ENCODE data around the gene ARHGEF2.
"Not testable (repeated sequence)": the region's sequence is repeated elsewhere in the genome, so short reads cannot be mapped to it uniquely, and the experiment has no call there.

Gene ARHGEF2

DNA sequence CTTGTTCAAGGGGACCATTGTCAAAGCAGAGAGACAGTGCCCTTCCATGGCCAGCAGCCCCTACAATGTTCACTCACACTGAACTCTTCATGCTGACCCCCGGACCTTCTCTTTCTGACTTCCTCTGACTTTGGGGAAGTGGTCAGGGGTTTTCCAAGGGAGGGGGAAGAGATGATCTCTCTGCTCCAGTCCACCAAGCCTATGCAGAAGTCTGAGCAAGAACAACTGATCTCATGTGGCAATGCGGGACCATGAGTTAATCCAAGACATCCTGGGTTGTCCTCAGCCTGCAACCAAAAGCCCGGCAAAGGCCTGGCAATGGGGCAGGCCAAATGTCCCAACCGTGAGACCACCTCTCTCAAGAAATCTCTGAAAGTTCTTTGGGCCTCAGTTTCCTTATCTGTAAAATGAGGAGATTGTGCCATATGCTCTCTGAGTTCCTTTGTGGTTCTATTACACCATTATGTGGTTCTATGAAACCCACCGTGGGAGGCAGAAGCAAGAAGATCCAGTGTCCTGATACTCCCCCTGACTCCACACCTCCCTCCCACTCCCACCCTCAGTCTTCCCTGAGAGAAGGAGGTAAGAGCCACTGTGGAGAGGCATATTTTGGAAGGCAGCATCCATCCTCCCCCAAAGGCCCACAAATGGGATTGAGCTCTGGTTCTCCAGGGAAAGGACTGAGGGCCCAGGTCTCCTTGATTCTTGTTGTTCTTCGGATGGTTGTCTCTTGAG lies 11.8 kb upstream of the ARHGEF2 start:
- no peak for DNase-seq

DNA sequence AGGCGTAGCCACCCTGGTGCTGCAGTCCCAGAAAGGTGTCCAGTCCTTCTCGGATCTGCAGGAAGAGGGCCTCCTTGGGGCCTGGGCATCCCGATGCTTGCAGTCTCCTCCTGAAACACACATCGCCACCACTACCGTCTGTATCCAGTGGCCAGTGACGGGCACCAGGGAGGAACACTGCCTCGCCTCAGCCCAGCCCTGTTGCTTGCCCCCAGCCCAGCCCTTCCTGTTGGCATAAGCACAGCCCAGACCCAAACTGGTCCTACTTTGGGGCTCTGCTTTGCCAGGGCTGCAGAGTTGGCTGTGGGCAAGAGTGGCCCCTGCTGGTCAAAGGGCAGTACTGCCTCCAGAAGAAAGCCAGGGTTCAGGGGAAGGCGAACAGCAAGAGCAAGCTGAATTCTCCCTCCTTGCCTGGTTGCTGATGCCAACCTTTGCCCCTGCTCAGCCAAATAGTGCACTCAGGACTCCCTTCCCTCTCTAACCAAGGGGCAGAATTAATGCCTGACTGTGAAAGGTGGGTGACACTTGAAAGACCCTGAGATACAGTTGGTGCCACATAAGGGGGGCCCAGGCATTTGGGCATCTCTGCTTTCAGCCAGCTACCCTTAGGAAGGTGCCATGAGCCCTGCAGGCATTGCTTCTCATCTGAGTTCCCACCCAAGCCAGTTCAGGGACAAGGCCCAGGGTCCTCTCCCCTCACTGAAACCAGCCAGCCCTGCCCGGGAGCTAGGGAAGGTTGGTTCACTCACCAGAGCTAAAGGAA lies 11.1 kb upstream of the ARHGEF2 start:
- DNase-seq, result peak; percentile 18

DNA sequence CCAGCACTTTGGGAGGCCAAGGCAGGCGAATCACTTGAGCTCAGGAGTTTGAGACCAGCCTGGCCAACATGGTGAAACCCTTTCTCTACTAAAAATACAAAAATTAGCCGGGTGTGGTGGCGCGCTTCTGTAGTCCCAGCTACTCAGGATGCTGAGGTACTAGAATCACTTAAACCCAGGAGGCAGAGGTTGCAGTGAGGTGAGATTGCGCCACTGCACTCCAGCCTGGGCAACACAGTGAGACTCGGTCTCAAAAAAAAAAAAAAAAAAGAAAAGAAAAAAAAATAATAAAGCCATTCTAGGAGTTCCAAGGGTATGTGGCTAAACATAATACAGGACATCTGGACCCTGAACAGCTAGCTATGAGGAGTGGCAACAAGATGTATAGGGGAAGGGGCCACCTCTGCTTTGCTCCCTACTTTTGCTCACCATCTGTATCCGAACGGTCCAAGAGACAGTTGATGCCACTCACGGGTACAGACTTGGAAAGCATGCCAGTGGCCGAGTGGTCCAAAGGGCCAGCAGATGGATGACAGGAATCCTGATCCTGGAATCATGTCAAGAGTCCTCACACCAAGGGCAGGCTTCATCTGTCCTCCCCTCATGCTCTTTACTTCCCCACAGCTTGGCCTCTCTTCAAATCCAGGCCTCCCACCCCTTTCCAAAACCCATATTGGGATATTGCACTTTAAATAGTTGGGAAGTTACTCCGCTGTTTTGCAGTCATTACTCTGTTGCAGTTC lies 6.7 kb upstream of the ARHGEF2 start:
- not testable (repeated sequence) for DNase-seq

DNA sequence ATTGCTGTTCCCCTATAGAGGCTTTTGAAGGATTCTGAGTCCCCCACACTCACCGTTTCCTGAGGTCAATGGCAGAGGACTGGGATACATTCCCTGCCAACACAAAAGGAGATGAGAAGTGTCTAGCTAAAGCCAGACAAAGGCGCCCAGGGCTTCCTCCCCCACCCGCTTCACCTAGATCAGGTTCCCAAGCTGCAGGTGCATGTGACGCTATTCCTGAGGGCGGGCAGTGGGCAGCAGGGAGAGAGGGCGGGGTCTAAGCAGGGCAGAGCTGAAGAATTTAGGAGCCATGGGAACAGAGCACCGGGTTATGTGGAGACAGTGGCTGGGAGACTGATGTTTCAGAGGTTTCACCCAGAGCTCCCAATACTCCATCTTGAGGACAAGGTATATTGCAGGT lies 6.0 kb upstream of the ARHGEF2 start:
- DNase-seq, result no peak

DNA sequence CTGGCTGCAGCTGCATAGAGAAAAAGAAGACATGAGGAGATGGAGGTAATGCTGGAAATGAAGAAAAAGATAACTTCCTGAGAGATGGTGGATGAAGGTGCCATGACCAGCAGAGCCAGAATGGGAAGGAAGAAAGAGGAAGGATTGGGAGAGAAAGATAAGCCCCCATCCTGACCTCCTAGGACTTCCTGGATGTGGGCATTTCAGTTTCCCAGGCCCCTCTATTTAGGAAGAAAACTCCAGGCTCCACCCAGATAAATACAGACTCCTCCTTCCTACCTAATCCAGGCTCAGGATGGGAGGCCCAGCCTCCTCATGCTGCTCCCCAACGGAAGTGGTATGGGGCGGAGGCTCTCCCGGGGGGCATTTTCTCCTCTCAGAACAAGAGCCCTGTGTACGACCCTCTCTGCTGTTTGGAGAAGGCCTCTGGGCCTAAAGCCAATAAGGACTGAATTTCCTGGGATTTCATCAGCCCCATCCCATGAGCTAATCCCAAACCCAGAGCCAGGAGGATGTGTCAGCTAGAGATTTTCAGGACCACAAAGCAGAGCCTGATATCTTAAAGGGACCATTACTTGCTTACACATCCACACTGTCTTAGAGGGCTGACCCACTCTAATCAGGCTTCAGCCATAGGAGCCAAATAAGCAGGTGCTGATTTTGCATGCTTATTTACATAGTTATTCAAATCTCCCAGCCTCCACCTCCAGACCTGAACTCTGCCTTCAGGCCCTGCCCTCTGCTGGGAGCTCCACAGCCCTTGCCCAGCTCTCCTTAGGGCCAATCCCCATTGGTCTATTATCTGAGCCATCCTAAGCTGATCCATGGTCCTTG lies 5.1 kb upstream of the ARHGEF2 start:
- DNase-seq, result peak; percentile 72

DNA sequence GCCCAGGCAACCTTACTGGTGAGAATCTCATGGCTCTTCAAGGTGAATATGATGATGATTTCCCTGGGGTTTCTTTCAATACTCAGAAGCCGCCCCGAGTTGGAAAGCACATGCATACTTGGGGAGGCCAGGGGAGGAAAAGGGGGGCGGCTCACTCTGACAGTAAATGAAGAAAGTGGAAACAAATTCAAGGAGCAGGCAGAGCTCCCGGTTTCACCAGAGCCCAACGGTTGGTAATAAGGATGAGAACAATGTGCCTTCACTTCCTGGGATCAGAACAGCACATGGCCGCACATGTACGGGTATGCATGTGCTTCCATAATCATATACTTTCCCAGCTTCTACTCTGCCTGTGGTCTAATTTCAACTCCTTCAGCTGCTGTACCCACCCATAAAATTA lies 3.8 kb upstream of the ARHGEF2 start:
- DNase-seq, result no peak

DNA sequence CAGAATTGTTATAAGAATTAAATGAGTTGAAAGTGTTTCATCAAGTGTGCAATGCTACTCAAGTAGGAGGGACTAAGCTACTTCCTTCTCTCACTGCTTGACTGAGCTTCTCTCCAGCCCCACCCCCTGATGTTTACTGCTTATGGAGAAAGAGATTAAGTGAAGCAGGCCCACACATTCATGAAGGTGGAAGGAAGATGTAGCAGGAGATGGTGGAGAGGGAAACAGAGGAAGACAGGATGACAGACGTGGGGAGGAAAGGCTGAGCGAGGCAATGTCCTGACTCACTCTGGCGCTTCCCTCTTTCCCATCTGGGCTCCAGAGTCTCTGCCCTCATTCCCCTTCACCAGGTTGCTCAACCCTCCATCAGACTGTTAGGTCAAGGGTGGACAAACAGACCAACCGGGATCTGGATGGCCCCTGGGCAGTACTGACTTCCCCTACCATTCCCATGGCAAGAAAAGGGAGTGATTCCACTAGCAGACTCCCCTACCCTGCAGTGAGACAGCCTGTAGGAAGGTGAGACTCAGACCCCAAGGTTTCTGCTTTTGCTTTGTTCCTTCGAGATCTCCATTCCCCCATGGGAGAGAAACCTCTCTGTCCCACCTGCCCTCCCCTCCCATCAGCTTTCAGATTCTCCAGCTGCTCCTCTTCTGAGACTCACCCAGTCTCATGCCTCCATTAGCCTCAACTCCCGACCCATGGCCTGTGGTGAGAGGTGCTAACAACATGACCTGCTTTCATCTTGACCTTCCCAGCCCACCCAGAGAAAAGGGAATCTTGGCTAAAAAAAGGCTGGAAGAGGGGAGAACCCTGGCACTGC lies 3.1 kb upstream of the ARHGEF2 start:
- DNase-seq, result no peak

DNA sequence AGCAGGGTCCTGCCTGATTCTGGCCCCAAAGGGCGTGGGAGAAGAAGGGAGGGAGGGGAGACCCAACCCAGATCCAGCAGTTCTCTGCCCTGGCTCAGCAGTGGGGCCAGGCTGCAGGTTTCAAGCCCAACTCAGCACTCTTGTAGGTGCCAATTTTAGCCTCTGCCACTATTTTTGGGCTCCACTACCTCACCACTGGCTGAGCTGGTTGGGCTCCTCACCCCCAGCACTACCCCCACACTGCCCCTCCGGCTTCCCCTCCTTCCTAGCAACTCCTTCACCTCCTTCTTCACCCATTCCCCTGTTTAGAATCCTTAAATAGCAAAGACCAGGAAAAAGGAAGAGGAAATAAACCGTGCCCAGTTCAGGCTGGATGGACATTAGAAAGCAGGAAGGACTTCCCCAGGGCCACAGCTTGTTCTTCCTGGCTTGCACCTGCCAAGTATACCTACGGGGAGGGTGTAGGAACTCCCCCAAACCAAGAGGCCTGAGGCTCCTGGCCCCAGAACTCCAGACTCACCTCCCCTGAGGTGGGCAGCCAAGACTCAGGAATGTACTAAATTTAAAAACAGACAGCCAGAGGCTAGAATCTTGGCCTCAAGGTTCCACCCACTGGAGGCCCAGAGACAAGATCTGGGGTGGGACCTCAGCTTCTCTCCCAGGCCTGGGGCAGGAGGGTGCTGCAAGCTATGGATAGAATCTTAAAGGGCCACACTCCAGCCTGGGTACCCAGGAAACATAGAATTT lies 1.4 kb upstream of the ARHGEF2 start:
- DNase-seq, result no peak

DNA sequence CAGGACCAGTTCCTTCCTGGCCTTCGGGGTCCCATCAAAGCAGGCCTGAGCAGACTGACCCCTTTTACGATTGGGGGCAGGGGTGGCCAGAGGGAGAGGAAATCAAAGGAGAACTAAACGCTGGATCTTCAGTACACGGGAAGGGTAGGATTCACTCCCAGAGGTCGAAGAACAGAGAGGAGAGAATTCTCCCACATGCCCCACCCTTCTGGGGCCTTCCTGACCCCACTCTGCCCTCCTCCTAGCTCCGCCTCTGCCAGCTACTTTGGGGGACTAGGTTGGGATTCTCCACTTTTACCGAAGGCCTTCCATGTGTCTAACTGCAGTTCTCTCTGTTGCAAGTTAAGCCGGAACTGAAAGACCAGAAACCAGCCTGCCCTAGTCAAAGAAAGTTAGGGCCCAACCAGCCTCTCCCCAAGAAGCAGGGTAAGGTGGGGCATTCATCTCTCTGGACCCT lies 654 bp upstream of the ARHGEF2 start:
- DNase-seq, result no peak

DNA sequence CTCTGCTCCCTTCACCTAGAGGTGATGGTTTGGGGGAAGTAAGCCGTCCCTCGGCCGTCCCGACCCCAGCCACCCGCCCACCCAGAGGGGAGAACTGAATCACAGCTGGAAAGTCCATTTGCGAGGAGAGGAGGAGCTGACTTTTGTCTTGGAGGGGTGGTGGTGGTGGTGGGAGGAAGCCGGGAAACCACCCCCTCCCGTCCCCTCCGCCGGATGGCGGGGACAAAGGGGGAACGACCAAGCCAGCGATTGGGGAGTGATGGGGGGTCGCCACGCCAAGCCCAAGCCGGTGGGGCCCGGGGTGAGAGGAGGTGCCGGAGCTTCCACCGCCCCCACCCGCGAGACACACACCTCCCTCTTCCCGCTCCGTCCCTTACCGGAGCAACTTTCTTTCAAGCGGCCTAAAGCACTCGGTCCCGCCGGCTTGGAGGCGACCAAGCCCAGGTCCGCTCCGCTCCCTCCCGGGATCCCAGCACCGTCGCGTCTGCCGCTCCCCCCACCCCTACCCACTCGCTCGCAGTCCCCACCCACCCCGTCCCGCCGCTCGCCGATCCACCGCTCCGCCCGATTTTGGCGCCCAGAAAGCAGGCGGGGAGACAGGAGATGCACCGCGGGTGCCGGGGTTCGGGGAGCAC lies 540 bp downstream of the ARHGEF2 start:
- no peak for DNase-seq

DNA sequence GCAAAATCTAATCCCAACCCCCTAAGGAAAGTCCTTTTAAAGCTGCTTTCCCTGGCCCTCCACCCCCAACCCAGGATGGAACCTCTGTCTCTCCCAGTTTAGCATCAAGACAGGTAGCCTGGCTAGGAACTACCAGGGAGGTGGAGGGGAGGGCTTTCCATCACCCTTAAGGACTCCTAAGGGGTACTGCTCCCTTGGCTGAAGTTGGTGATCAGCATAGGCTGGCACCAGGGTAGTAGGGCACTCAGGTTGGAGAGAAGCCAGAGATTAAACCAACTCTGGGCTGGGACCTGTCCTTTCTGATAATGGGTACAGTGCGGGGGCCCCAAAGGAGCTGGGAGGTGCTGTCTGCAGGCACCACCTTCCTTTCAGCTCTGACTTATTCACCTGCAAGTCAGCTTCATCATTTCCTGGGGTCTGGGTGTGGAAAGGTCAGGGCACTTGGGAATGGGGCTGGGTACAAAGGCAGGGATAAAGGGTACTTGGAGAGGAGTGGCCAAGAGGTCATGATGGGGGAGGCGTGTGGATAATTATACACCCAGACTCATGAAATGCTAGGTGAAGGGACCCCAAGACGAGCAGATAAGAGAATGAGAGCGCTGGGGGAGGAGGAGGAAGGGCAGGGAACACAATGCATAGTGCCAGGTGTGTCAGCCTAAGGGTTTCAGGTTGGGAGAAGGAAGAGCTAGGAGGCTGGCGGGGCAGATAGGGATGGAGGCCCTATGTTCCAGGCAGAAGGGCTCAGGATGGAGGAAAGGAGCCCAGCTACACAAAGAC lies 1.2 kb downstream of the ARHGEF2 start:
- DNase-seq, result no peak

DNA sequence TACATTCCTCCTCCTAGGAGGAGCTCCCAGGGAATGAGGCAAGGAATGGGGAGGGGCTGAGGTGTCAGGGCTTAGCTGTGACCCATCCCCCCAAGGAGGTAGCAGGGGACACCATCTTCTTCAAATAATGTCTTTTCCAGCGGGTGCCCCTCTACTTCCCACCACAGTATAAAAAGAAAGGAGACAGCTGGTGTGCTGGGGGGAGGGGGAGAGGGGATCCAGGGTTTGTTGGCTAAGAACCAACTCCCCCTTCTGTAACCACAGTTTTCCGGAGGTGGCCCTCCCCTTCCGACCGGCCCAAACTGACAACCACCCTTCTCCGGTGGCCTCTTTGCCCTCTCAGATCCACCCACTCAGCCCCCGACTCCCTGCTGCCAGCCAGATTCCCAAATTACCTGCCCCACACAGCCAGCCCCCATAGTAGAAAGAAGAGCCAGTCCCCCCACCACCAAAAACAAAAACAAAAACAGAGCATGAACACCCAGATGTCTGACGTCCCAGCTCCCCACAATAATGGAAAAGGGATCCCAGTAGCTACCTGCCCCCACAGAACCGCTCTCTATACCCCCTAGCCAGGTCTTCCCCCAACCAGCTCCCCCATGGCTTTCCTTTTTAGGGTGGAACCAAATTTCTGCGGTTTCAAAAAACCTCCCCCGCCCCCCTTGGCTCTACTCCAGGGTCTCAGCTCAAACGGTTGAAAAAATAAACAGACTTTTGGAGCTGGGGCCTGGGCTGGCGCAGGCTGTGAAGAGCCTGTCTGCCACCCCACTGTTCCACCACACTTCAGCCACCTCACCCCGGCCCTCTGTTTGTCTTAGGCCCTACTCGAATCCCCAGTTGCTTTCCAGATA lies 2.1 kb downstream of the ARHGEF2 start:
- peak; percentile 67 for DNase-seq

DNA sequence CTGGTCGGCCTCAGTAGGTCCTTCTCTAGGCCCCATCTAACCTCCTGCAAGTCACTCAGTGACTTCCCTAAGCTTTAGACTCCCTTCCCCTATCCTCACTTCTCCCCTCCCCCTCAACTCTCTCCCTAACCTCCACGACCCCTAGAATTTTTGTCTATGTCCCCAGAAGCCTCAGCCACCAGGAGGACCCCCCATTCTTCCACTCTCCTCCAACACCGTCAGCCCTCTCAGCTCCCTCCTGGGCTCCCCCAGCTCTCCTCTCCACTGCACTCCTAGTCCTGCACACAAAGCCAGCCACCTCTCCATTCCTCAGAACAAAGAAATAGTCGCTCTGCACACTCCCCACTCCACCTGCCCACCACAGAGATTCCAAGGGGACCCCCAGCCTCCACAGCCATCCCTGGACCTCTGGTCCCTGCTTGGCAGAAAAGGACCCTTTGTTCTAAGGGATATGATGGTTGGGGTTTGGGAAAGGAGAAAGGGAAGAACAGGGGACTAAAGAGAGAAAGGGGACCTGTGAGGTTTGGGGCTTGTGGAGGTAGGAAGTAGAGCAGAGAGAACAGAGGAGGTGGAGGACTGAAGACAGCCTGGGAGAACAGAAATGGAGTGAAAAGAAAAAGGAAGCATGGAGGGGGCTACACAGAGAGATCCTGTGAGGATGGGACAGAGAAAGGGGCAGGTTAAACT lies 2.8 kb downstream of the ARHGEF2 start:
- no peak for DNase-seq

DNA sequence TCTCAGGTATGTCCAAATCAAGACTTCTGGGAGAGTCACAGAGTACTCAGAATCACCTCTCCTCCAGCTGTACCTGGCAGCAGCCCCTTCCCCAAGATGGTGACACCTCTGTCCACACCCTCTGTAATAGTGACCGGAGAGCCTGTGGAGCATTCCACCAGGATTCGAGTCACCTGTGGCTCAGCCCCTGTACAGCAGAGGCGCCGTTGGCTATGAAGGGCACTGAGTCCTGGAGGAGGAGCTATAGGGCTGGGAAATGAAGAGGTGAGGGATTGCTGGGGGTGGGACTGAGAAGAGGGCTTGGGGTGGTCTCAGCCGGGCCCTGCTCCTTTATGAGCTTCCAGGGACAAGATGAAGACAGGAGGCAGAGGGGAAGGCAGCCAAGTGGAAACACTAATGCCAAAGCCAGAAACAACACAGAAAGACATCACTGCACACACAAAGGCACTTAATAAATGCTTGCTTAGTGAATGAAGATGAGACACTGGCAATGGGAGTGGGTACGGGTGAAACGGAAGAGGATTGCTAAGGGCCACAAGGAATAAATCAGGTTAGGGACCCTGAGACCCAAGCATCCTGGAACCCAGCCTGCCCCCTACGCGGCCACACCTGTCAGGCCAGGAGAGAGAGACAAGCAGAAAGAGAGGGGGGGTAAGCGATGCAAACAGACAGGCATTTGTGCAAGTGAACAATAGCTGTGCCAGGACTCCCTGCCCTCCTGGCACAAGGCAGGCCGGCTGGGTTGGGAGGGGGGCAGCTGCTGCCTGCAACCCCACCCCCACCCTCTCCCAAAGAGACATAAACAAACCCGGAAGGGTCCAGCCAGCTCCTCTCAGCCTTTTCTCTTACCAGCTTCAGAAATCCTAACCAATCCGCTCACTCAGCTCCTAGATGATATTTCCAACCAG lies 3.9 kb downstream of the ARHGEF2 start:
- peak; percentile 26 for DNase-seq

DNA sequence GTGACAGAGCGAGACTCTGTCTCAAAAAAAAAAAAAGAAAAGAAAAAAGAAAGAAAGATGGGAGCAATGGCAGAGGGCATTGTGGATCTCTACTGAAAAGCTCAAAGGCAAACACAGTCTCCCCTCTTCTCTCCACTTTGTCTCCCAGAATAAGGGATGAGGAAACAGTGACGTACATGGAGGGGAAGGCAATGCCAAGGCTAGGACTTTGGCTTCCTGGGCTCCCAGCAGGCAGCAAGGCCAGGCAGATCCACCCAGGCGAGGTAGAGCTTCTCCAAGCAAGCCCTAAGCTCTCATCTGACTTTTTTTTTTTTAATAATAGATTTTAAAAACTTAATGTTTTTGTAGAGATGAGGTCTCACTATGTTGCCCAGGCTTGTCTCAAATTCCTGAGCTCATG lies 4.6 kb downstream of the ARHGEF2 start:
- no peak for DNase-seq

DNA sequence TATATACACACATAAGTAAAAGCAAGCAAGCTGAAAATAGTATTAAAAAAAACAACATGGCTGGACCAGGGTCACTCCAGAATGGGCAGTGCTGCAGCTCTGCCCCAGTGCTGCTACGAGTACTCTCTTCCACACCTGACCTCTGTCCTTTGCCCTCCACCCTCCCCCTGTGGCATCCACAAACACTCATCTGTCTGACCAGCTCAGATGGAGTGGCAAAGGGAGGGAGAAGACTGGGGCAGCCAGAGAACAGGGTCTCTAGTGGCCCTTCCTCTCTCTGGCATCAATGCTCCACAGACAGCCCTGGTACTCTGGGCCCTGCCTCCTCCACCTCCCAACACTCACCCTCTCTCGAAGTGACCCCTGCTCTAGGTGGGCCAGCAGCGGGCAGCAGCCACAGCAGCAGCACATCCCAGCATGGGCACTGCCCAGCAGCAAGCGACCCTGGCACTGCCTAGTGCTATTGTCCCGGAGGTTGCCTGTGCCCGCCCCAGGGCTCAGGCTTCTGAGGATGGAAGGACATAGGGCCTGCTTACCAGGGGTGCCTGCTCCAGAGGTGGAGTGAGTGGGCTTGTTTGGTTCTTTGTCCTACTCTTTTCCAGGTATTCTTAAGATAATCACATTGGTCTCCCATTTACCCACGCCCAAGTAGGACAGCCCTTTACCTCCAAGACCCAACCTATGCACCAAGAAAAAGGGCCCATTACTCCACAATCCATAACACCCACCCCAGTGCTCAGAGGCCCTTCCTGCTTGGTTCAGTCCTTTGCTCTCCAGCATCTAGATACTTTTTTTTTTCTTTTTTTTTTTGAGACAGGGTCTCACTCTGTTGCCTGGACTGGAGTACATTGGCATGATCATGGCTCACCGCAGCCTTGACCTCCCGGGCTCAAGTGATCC lies 6.2 kb downstream of the ARHGEF2 start:
- DNase-seq, result no peak
